Stimulated activated CD4-positive, alpha-beta T cell treated with anti-CD3 and anti-CD28 coated beads, Interleukin-15, amount 100 ng/mL, for 24 hours (primary cell): Measurements from ENCODE around the gene TCEA3.
"Not testable (repeated sequence)": the region's sequence is repeated elsewhere in the genome, so short reads cannot be mapped to it uniquely, and the experiment has no call there.

Experiments
- DNase-seq: peaks from one replicate; pipeline ENCODE4 v3.0.0-alpha.2; 2020

Gene TCEA3

GRCh38 chr1:23389837-23390321, 34.7 kb downstream of the TCEA3 start:
- no peak for DNase-seq

DNA sequence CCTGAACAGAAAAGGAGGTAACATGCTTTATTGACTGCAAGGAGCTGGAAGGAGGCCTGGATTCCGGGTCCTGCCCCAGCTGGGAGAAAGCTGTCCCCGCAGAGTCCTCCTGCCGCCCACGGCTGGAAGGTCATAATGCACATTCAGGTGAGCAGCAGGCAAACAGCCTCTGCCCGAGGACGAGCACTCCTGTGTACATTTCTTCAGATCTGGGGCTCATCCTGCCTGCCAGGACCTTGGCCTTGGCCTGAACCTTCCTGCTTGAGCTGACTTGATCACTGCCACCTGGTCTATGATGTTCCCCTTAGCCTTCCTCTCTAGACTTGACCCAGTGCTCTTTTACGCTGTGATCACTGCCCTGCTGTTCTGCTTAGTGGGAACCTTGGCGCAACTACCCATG, 37.1 kb downstream of the TCEA3 start:
- DNase-seq = no peak

- no peak for DNase-seq
Observed at GRCh38 chr1:23385119-23385621, 39.4 kb downstream of the TCEA3 start.

DNA sequence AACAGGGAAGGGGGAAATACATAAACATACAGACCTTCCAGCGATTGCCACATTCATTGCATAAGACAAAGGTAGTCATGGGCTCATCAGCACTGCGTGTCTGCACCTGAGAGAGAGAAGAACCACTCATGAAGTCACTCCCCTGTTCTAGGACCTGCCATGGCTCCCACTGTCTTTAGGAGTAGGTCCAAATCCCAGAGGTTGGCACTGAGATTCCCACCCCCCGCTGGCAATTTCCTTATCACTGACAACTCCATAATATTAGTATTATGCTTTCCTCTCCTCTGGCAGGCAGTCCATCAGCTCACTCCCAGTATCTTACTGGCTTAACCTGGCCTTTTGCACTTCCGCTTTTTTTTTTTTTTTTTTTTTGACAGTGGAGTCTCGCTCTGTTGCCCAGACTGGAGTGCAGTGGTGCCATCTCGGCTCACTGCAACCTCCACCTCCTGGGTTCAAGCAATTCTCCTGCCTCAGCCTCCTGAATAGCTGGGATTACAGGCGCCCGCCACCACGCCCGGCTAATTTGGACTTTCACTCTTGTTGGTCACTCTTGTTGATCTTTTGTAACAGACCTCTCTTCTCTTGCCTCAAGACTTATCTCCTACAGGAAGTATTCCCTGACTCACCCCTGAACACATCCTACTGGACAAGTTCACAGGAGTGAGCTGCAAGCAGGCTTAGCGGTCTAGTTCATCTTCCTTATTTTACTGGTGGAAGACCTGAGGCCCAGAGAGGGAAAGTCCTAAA, 40.1 kb downstream of the TCEA3 start:
- no peak for DNase-seq

GRCh38 chr1:23383577-23384311, 40.8 kb downstream of the TCEA3 start:
- no peak for DNase-seq

GRCh38 chr1:23381233-23381885, 43.2 kb downstream of the TCEA3 start:
- no peak for DNase-seq

DNA sequence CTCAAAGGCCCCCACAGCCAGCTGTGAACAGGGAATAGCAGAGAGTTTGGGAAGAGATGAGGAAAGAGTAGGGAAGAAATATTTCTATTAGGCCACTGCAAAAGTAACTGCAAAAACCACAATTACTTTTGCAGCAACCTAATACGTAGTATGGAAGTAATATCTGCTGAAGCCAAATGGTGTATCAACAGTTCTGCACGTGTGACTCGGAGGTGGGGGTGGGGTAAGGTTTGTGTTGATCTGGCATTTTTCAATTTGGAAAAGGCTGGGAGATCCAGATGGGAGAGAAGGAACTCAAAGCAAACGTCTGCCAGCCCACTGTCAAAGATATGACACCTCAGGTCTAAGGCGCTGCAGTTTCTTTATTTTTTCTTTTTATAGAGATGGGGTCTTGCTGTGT, 43.8 kb downstream of the TCEA3 start:
- DNase-seq = no peak

- DNase-seq = not testable (repeated sequence)
Observed at GRCh38 chr1:23380236-23380635, 44.3 kb downstream of the TCEA3 start.

DNA sequence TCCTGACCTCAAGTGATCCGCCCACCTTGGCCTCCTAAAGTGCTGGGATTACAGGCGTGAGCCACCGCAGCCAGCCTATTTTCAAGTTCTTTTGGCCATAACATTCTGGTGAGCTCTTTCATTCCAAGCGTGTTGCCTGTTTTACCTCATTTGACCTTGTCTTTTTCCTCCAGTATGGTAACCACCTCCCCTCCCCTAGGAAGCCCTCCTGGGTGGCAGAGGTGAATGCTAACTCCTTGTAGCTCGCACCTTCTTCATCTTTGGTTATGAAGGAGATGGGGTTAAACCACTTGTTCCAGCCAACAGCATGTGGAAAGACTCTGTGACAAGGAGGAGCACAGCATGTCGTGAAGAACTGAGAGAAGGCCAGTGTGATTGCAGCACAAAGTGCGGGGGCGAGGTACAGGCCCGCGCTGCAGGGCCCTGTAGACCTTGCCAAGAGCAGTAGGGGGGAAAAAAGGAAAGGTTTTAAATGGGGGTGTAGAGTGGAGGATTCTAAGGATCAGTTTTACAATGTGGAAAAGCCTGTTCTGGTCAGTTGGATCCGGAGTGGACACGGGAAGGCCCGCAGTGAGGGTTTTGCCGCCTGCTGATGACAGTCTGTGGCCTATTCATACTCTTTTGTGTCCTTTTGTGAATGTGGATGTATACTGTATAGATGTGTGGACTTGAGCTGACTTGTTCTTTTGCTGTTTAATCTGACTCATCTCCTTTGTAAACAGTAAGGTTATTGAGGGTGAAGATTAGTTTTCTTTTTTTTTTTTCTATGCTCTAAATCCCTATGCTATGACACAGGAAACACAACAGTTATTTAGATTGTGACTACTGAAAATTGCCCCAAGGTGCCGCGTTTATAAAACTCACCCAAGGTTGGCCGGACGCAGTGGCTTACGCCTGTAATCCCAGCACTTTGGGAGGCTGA, 47.4 kb downstream of the TCEA3 start:
- DNase-seq = no peak

GRCh38 chr1:23374079-23374735, 50.3 kb downstream of the TCEA3 start:
- not testable (repeated sequence) for DNase-seq

DNA sequence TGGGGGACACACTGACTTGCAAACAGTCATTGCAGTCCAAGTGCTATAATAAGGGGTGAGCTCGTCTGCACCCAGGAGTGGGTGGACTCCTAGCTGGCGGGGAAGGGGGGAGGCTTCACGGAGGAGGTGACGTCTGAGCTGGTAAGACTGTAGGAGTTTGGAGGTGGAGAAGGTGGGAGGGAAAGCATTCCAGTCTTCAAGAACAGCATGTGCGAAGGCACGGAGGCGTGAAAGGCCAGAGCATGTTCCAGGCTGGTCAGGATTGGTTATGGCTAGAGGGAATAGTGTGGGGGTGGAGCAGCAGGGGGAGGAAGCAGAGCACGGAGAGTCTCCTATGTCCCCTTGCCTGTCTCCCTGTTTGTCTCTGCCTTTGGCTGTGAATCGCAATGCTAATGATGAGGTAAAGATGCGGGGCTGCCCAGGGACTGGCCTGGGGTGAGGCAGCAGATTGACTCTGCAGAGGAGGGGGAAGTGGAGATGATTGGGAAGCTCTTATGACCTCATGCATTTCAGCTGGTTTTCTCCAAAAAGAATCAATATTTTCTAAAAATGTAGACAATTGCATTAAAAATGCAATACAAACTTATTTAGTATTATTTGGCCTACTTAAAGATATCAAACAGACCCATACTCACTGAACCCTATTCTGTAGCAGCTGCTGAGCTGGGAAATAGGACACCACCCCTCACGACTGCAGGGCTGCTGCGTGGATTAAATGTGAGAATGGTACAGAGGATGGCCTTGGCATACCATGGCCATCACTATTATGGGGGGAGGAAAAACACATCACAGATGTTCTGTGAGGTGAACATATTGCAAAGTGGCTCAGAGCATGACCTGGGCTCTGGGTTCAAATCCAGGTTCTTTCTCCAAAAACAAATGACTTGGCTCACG, 52.3 kb downstream of the TCEA3 start:
- no peak for DNase-seq

- no peak for DNase-seq
Observed at GRCh38 chr1:23370709-23371584, 53.6 kb downstream of the TCEA3 start.

DNA sequence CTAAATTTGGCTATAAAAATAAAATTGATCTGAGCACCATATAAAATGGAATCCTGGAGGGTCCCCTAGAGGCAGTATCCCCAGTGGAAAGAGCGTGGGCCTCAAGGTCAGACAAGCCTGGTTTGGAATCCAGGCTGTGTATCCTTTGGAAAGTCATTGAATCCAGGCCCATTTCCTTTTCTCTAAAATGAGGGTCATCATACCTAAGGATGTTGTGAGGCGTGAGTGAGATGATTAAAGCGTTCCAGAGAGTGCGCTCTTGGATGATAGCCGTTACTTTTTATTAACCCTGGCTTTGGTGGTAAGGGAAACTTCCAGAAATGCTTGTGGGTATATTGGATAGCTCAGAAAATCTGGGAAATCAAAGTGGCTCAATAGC, 54.2 kb downstream of the TCEA3 start:
- DNase-seq = no peak

- peak; percentile 53 for DNase-seq
Observed at GRCh38 chr1:23369335-23370013, 55.1 kb downstream of the TCEA3 start, which contains the start of gene ZNF436. Gene ZNF436, minus strand, starts transcription at chr1:23369836. Its CDS starts 1,831 bp downstream, at chr1:23368005.

DNA sequence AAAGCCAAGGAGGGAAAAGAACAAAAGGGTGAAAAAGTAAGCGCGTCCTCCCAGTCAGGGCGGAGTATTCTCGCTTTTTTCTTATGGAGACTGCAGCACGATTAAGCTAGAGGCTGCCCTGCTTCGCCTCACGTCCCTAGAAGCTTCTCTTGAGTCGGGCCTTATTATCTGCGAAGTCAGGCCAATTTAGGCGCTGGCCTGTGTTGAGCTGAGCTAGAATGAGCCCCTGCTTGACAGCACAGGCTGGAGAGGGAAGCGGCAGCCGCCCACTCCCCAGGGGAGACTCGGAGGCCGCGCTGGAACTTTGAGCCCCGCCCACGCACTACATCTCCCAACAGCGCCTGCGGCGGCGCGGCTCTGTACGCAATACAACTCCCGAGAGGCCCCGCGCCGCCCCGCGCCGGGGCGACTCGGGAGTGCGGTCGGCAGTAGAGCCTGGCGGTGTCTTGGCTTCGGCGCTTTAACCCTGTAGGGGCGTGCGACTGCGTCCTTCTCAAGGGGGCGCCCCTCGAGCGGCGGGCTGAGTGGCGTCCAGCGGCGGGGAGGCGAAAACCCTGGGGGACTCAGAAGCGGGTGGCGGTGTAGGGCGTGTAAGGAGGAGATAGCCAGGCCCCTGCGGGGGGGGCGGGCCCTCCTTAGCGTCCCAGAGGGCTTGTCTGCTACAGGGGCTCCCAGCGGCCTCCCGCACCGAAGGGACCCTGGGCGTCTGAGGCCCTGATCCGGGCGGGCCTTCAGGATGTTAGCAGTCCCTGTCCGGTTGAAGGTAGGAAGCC, 55.8 kb downstream of the TCEA3 start:
- peak; percentile 93 for DNase-seq

GRCh38 chr1:23367791-23368561, 56.6 kb downstream of the TCEA3 start:
- peak; percentile 99 for DNase-seq

DNA sequence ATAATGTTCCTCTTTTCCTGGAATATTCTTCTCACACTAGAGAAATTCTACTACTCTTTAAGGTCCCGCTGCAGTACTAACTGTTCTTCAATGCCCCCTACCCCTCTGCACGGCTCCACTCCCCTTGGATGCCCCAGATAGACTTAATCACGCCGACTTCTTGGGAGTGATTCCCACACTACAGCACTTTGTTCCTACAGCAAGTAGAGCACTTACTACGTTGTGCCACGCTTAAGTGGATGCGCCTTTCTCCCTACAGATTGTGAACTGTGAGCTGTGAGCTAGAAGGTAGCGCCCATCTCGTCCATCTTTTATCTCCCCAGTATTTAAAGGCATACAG, 57.1 kb downstream of the TCEA3 start:
- no peak for DNase-seq

DNA sequence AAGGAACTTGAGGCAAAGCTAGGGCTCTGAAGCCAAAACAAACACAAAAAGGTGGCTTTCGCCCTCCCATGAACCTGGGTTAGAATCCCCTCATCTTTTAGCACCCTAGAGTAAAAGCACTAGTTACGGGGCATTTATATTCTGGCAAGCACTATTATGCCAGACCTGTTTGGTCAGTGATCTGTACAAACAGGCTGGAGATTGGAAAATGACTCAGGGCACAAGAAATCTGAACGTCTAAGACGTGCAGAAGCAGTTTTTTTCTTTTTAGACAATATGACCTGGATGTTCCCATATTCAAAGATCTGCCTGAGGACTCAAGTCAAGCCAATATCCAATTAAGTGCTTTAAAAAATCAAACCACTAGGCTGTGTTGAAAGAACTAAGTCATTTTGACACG, 58.0 kb downstream of the TCEA3 start:
- DNase-seq = no peak
